ENCODE data around the gene OR2AE1. TPM values are rescaled to one million over a fixed set of nuclear protein-coding genes. Genes with fewer than 3 reads are reported as not detected.

The OR2AE1 gene
- total and polyA plus RNA-seq, 2 of the 13 experiments (the other 11 are each of a cell fraction or from before 2014, with no cell fraction given) = not detected

DNA sequence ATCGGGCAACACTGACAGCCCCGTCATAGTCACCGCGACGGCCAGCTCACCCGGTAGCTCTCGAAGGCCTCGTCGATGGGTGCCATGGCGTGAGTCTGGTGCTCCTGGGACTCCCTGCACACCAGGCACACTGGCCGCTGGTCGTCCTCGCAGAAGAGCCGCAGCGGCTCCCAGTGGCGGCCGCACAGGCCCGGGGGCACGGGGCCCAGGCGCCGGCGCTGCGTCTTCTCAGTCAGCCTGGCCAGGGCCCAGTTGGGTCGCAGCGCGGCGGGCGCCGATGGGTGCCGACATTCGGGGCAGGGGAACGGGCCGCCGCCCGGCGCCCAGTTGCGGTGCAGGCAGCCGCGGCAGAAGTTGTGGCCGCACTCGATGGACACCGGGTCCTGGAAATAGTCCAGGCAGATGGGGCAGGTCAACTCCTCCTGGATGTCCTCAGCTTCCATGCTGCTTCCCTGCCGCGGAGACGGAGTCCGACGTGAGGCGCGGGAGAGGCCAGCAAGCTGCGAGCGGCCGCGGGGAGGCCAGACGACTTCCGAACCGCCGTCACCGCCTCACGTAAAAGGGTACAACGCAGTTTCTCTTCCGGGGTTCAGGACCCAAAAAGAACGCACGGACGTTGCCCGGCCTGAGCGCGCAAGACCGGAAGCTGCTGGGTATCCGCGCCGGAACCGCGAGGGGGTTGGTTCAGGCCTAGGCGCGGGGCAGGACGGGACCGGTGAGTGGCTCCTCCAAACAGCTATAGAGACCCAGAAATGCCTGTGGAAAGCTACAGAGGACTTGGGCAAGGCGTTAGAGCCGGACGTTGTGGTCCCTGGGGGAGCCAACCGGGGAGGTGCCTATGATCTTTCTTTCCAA lies 42.4 kb upstream of the OR2AE1 start, which contains the start of gene TRIM4 (continued):
- TF ChIP-seq SUZ12 (IDR thresholded peaks at IDR 0.05; ENCODE audit: low read depth, low read length) (no peak), NR2F2 (IDR thresholded peaks at IDR 0.05; ENCODE audit: borderline replicate concordance, low read depth) (peak; percentile 59; the same call in 1 of the 2 replicates), KDM2A (CRISPR knock-in tag; IDR thresholded peaks at IDR 0.05; ENCODE audit: borderline replicate concordance, low read depth) (peak; percentile 79), NAIF1 (CRISPR knock-in tag; IDR thresholded peaks at IDR 0.05; ENCODE audit: borderline replicate concordance) (0 out of 2 replicates have a peak, but pooled peaks have one; percentile 67), ZNF337 (CRISPR knock-in tag; IDR thresholded peaks at IDR 0.05; ENCODE audit: borderline replicate concordance, low read depth) (no peak), ZNF333 (CRISPR knock-in tag; IDR thresholded peaks at IDR 0.05; ENCODE audit: borderline replicate concordance) (peak; percentile 87), TBP (CRISPR knock-in tag; IDR thresholded peaks at IDR 0.05) (no peak), SMC3 (IDR thresholded peaks at IDR 0.05; ENCODE audit: low read length) (no peak), ZBTB42 (CRISPR knock-in tag; IDR thresholded peaks at IDR 0.05) (0 out of 2 replicates have a peak, but pooled peaks have one; percentile 60)
- TF ChIP-seq, protein P1, sequence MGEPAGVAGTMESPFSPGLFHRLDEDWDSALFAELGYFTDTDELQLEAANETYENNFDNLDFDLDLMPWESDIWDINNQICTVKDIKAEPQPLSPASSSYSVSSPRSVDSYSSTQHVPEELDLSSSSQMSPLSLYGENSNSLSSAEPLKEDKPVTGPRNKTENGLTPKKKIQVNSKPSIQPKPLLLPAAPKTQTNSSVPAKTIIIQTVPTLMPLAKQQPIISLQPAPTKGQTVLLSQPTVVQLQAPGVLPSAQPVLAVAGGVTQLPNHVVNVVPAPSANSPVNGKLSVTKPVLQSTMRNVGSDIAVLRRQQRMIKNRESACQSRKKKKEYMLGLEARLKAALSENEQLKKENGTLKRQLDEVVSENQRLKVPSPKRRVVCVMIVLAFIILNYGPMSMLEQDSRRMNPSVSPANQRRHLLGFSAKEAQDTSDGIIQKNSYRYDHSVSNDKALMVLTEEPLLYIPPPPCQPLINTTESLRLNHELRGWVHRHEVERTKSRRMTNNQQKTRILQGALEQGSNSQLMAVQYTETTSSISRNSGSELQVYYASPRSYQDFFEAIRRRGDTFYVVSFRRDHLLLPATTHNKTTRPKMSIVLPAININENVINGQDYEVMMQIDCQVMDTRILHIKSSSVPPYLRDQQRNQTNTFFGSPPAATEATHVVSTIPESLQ (CRISPR knock-in tag; conservative IDR thresholded peaks at IDR 0.05) = 0 out of 2 replicates have a peak, but pooled peaks have one; percentile 34
- TF ChIP-seq, protein P2, sequence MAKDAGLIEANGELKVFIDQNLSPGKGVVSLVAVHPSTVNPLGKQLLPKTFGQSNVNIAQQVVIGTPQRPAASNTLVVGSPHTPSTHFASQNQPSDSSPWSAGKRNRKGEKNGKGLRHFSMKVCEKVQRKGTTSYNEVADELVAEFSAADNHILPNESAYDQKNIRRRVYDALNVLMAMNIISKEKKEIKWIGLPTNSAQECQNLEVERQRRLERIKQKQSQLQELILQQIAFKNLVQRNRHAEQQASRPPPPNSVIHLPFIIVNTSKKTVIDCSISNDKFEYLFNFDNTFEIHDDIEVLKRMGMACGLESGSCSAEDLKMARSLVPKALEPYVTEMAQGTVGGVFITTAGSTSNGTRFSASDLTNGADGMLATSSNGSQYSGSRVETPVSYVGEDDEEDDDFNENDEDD (CRISPR knock-in tag; IDR thresholded peaks at IDR 0.05; ENCODE audit: borderline replicate concordance) = peak; percentile 58; the same call in 1 of the 2 replicates
- TF ChIP-seq, protein P3, sequence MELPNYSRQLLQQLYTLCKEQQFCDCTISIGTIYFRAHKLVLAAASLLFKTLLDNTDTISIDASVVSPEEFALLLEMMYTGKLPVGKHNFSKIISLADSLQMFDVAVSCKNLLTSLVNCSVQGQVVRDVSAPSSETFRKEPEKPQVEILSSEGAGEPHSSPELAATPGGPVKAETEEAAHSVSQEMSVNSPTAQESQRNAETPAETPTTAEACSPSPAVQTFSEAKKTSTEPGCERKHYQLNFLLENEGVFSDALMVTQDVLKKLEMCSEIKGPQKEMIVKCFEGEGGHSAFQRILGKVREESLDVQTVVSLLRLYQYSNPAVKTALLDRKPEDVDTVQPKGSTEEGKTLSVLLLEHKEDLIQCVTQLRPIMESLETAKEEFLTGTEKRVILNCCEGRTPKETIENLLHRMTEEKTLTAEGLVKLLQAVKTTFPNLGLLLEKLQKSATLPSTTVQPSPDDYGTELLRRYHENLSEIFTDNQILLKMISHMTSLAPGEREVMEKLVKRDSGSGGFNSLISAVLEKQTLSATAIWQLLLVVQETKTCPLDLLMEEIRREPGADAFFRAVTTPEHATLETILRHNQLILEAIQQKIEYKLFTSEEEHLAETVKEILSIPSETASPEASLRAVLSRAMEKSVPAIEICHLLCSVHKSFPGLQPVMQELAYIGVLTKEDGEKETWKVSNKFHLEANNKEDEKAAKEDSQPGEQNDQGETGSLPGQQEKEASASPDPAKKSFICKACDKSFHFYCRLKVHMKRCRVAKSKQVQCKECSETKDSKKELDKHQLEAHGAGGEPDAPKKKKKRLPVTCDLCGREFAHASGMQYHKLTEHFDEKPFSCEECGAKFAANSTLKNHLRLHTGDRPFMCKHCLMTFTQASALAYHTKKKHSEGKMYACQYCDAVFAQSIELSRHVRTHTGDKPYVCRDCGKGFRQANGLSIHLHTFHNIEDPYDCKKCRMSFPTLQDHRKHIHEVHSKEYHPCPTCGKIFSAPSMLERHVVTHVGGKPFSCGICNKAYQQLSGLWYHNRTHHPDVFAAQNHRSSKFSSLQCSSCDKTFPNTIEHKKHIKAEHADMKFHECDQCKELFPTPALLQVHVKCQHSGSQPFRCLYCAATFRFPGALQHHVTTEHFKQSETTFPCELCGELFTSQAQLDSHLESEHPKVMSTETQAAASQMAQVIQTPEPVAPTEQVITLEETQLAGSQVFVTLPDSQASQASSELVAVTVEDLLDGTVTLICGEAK (IDR thresholded peaks at IDR 0.05) = peak; percentile 41; the same call in 1 of the 2 replicates
- TF ChIP-seq, protein P3 (CRISPR knock-in tag; IDR thresholded peaks at IDR 0.05) = peak; percentile 65
- TF ChIP-seq, protein P4, sequence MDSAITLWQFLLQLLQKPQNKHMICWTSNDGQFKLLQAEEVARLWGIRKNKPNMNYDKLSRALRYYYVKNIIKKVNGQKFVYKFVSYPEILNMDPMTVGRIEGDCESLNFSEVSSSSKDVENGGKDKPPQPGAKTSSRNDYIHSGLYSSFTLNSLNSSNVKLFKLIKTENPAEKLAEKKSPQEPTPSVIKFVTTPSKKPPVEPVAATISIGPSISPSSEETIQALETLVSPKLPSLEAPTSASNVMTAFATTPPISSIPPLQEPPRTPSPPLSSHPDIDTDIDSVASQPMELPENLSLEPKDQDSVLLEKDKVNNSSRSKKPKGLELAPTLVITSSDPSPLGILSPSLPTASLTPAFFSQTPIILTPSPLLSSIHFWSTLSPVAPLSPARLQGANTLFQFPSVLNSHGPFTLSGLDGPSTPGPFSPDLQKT (CRISPR knock-in tag; IDR thresholded peaks at IDR 0.05; ENCODE audit: borderline replicate concordance) = no peak
